A549 (cell line): ENCODE data around the gene MRPS16. TPM values are rescaled to one million over a fixed set of nuclear protein-coding genes. Genes with fewer than 3 reads are reported as not detected.

Experiments used
- ATAC-seq, 2 experiments: fragments of 200-7000 bp in 1 of 2; fragments of >200 bp in 1 of 2; cut with Nextera tagmentation in 1 of 2; cut with Tn5 transposase in 1 of 2; 3 replicates each; pipeline versions ENCODE4 v1.8.0 to v1.9.1; 2018 to 2020; ENCODE audit warnings: mild to moderate bottlenecking in 1 of 2, moderate library complexity in 1 of 2
- CTCF ChIA-PET: fragments of 300-600 bp; sonication (Branson Sonifier 250); formaldehyde crosslinking; extraction: SDS; loops from one replicate; lab custom pipeline; 2021; ENCODE audit warnings: antibody characterized with exemption, inconsistent platforms; lab: Yijun Ruan, JAX
- POLR2A ChIA-PET: fragments of 350-600 bp; formaldehyde crosslinking; extraction: SDS; loops from one replicate; lab custom pipeline; 2021; ENCODE audit warnings: antibody characterized with exemption, inconsistent platforms; lab: Yijun Ruan, JAX
- DNase-seq, 2 experiments: peaks; one replicate each; pipeline versions ENCODE4 v3.0.0 to v3.0.0-alpha.2; 2011 to 2016; ENCODE audit warnings: low read depth in 1 of 2, low spot score in 1 of 2
- FAIRE-seq: peaks from 2 replicates; lab custom pipeline; 2011; peaks lifted over from hg19 to GRCh38; lab: Jason Lieb, UNC
- H3K27ac ChIP-seq, 2 experiments: fragments of >200 bp; sonication (Bioruptor Twin); formaldehyde crosslinking; 3 replicates each; pipeline ENCODE4 v1.5.1; 2016 to 2017
- H3K4me1 ChIP-seq: fragments of >200 bp; sonication (Bioruptor Twin); formaldehyde crosslinking; 3 replicates; pipeline ENCODE4 v1.6.1; 2016
- H3K4me2 ChIP-seq: fragments of >200 bp; sonication (Bioruptor Twin); formaldehyde crosslinking; 3 replicates; pipeline ENCODE4 v1.6.1; 2016
- H3K4me3 ChIP-seq: fragments of >200 bp; sonication (Bioruptor Twin); formaldehyde crosslinking; 3 replicates; pipeline ENCODE4 v1.5.1; 2016
- H3K9me3 ChIP-seq: fragments of >200 bp; sonication (Bioruptor Twin); formaldehyde crosslinking; 3 replicates; pipeline ENCODE4 v1.6.1; 2016
- ATOH8 ChIP-seq: fragments of 250-450 bp; sonication (Bioruptor Pico); IDR thresholded peaks from 2 replicates; pipeline ENCODE4 v1.5.0; 2020; ENCODE audit warnings: low read depth, mild to moderate bottlenecking, moderate library complexity
- BCL3 ChIP-seq: fragments of >200 bp; sonication (Bioruptor Twin); formaldehyde crosslinking; IDR thresholded peaks from 3 replicates; pipeline ENCODE4 v1.6.1; 2016
- BHLHE40 ChIP-seq: IDR thresholded peaks from 2 replicates; pipeline ENCODE4 v1.6.1; 2012; ENCODE audit warnings: low read depth, low read length, inconsistent platforms
- CHD4 ChIP-seq: fragments of 200-600 bp; sonication (generic); IDR thresholded peaks from 2 replicates; pipeline ENCODE4 v1.6.1; 2016; ENCODE audit warnings: antibody characterized with exemption, mild to moderate bottlenecking, borderline replicate concordance
- EHF ChIP-seq: fragments of 250-450 bp; sonication (Bioruptor Pico); IDR thresholded peaks from 2 replicates; pipeline ENCODE4 v1.5.0; 2020; ENCODE audit warnings: mild to moderate bottlenecking
- EHMT2 ChIP-seq: fragments of 200-600 bp; sonication (generic); IDR thresholded peaks from 2 replicates; pipeline ENCODE4 v1.6.1; 2016; ENCODE audit warnings: antibody characterized with exemption, low read depth, mild to moderate bottlenecking, moderate library complexity
- ELK1 ChIP-seq: fragments of 150-350 bp; IDR thresholded peaks from 2 replicates; pipeline ENCODE4 v1.6.1; 2014; ENCODE audit warnings: low read depth, mild to moderate bottlenecking, low read length
- ESRRA ChIP-seq: fragments of 150-350 bp; IDR thresholded peaks from 2 replicates; pipeline ENCODE4 v1.6.1; 2014; ENCODE audit warnings: mild to moderate bottlenecking, low read length, borderline replicate concordance
- FOSB ChIP-seq: fragments of 250-450 bp; sonication (Bioruptor Pico); IDR thresholded peaks from 2 replicates; pipeline ENCODE4 v1.5.0; 2020; ENCODE audit warnings: mild to moderate bottlenecking, moderate library complexity
- FOXS1 ChIP-seq: fragments of 250-450 bp; sonication (Bioruptor Pico); IDR thresholded peaks from 2 replicates; pipeline ENCODE4 v1.5.0; 2020; ENCODE audit warnings: mild to moderate bottlenecking, moderate library complexity
- HDAC2 ChIP-seq: fragments of 200-600 bp; sonication (generic); IDR thresholded peaks from 2 replicates; pipeline ENCODE4 v1.6.1; 2016
- HES2 ChIP-seq: fragments of >200 bp; sonication (Bioruptor Twin); formaldehyde crosslinking; IDR thresholded peaks from 2 replicates; pipeline ENCODE4 v1.6.1; 2016
- HOXA7 ChIP-seq: fragments of 250-450 bp; sonication (Bioruptor Pico); IDR thresholded peaks from 2 replicates; pipeline ENCODE4 v1.5.0; 2020; ENCODE audit warnings: mild to moderate bottlenecking, moderate library complexity
- HOXB13 ChIP-seq: fragments of 250-450 bp; sonication (Bioruptor Pico); IDR thresholded peaks from 2 replicates; pipeline ENCODE4 v1.5.0; 2020; ENCODE audit warnings: low read depth, mild to moderate bottlenecking, moderate library complexity
- JUN ChIP-seq, 2 experiments: fragments of >200 bp; sonication (Bioruptor Twin); formaldehyde crosslinking; IDR thresholded peaks; 2 replicates in 1 of 2; 3 replicates in 1 of 2; pipeline ENCODE4 v1.6.1; 2016 to 2017
- JUNB ChIP-seq: fragments of >200 bp; sonication (Bioruptor Twin); formaldehyde crosslinking; IDR thresholded peaks from 2 replicates; pipeline ENCODE4 v1.6.1; 2016
- KDM1A ChIP-seq: fragments of 200-600 bp; sonication (generic); IDR thresholded peaks from 2 replicates; pipeline ENCODE4 v1.6.1; 2016; ENCODE audit warnings: low read depth, mild to moderate bottlenecking
- MAZ ChIP-seq: fragments of 150-350 bp; IDR thresholded peaks from 2 replicates; pipeline ENCODE4 v1.6.1; 2014; ENCODE audit warnings: antibody characterized with exemption, low read depth, low read length, borderline replicate concordance
- MYC ChIP-seq: IDR thresholded peaks from 2 replicates; pipeline ENCODE4 v1.6.1; 2012; ENCODE audit warnings: mild to moderate bottlenecking, inconsistent platforms, low read length, improper control_type of control experiment, borderline replicate concordance
- NFE2L2 ChIP-seq: fragments of 150-350 bp; conservative IDR thresholded peaks from 2 replicates; pipeline ENCODE4 v1.6.1; 2014; ENCODE audit warnings: low read length
- PHF8 ChIP-seq: fragments of 200-600 bp; sonication (generic); IDR thresholded peaks from 2 replicates; pipeline ENCODE4 v1.6.1; 2016; ENCODE audit warnings: low read depth, mild to moderate bottlenecking, antibody characterized with exemption, moderate library complexity, borderline replicate concordance
- POLR2A ChIP-seq: IDR thresholded peaks from 2 replicates; pipeline ENCODE4 v1.6.1; 2012; ENCODE audit warnings: mild to moderate bottlenecking, low read length
- RFX5 ChIP-seq: fragments of 450-650 bp; IDR thresholded peaks from 2 replicates; pipeline ENCODE4 v1.7.1; 2014; ENCODE audit warnings: antibody characterized with exemption, mild to moderate bottlenecking, moderate library complexity
- RNF2 ChIP-seq: fragments of 200-600 bp; sonication (generic); IDR thresholded peaks from 2 replicates; pipeline ENCODE4 v1.6.1; 2016; ENCODE audit warnings: low read depth, mild to moderate bottlenecking, antibody characterized with exemption, moderate library complexity, borderline replicate concordance
- SREBF2 ChIP-seq: fragments of 450-650 bp; IDR thresholded peaks from 2 replicates; pipeline ENCODE4 v1.6.1; 2014; ENCODE audit warnings: mild to moderate bottlenecking, moderate library complexity
- ZSCAN20 ChIP-seq: fragments of 250-450 bp; sonication (Bioruptor Pico); IDR thresholded peaks from 2 replicates; pipeline ENCODE4 v1.8.0; 2022; ENCODE audit warnings: mild to moderate bottlenecking, moderate library complexity
- WGBS: methylation state at CpG from one replicate; pipeline ENCODE4 v1.1.6; 2017; ENCODE audit errors: missing lambda C conversion rate; 5-methylcytosine and 5-hydroxymethylcytosine counted together
- polyA plus RNA-seq, 4 experiments: library from polyadenylated mRNA; depleted of rRNA in 3 of 4; stranded (reverse); fragments of >200 nt; fragmentation: RNase III in 1 of 4; extraction: RNeasy Plus Mini Kit Qiagen cat#74134 plus additional on column Dnase treatment in 1 of 4; gene quantifications; 2 replicates in 3 of 4; 3 replicates in 1 of 4; pipeline ENCODE4 v1.2.3, GENCODE V29; 2011 to 2017

Gene MRPS16
- polyA plus RNA-seq, 2 of the 4 experiments (the other 2 are of a cell fraction), result 132 to 160 TPM

- no peak for TF ChIP-seq EHMT2
- TF ChIP-seq POLR2A, result no peak
- no peak for TF ChIP-seq HDAC2
- no peak for TF ChIP-seq RFX5
Observed at GRCh38 chr10:73289958-73290357, 37.5 kb upstream of the MRPS16 start (continued).

- no peak overlapping the region for H3K4me3 ChIP-seq
- no peak overlapping the region for H3K4me2 ChIP-seq
- no peak overlapping the region for H3K27ac ChIP-seq
- DNase-seq (no peak), ATAC-seq (no peak), FAIRE-seq (no peak)
- CTCF ChIA-PET, result no interaction called here
- H3K4me1 ChIP-seq, result no peaks in the 10 kb centered on the region
- POLR2A ChIA-PET, result no interaction called here
- WGBS, result 17% methylated on average over 1 of the region's 1 CpG
- no peaks in the 10 kb centered on the region for H3K9me3 ChIP-seq
- TF ChIP-seq RNF2 (no peak), MYC (no peak), MAZ (no peak), FOSB (CRISPR knock-in tag) (no peak), RFX5 (no peak), HDAC2 (no peak), SREBF2 (no peak), KDM1A (no peak), JUNB (no peak), ESRRA (no peak), NFE2L2 (no peak), HOXA7 (CRISPR knock-in tag) (no peak), BCL3 (no peak), FOXS1 (CRISPR knock-in tag) (no peak), EHF (CRISPR knock-in tag) (no peak), PHF8 (no peak)
Observed at GRCh38 chr10:73287441-73287840, 35.0 kb upstream of the MRPS16 start.

GRCh38 chr10:73281097-73281496, 28.7 kb upstream of the MRPS16 start:
- FAIRE-seq (no peak), ATAC-seq (no peak), DNase-seq (no peak)
- H3K4me2 ChIP-seq, result no peak overlapping the region
- no peaks in the 10 kb centered on the region for H3K4me1 ChIP-seq
- H3K9me3 ChIP-seq, result no peaks in the 10 kb centered on the region
- ChIA-PET CTCF (no interaction called here), POLR2A (interaction anchor here (0.7 kb wide), 1 partner anchor 342 kb away, joined by 3 read pairs; no protein-coding TSS in a partner anchor)
- no peak overlapping the region for H3K4me3 ChIP-seq
- WGBS, result 66% methylated on average over 3 of the region's 3 CpGs
- TF ChIP-seq BCL3 (no peak), MAZ (no peak), KDM1A (no peak), BHLHE40 (no peak), HOXA7 (CRISPR knock-in tag) (no peak), HOXB13 (CRISPR knock-in tag) (no peak), HES2 (no peak), CHD4 (no peak), ATOH8 (CRISPR knock-in tag) (no peak), SREBF2 (no peak), FOXS1 (CRISPR knock-in tag) (no peak), FOSB (CRISPR knock-in tag) (no peak), ZSCAN20 (no peak), ELK1 (no peak), JUN (IDR thresholded peaks at IDR 0.05) (no peak), JUNB (no peak)
- no peak overlapping the region for H3K27ac ChIP-seq
